ENCODE results near the gene PI3.

Gene PI3

GRCh38 chr20:45164906-45165305 lies 9.8 kb upstream of the PI3 start:
- Histone ChIP-seq H4K20me1 (ENCODE audit: insufficient read depth) (no peaks in the 10 kb centered on the region), H3K79me2 (ENCODE audit: insufficient read depth, low read depth) (no peaks in the 10 kb centered on the region), H3K4me2 (no peak overlapping the region), H3K4me3 (IDR thresholded peaks at IDR 0.05; ENCODE audit: insufficient read depth, low read depth, low read length) (no peak overlapping the region), H2AFZ (ENCODE audit: low read depth) (no peak overlapping the region), H3K27ac (no peak overlapping the region), H3K36me3 (ENCODE audit: insufficient read depth) (no peaks in the 10 kb centered on the region), H3K4me1 (ENCODE audit: low read depth, poor library complexity, severe bottlenecking) (no peaks in the 10 kb centered on the region), H3K9ac (no peak overlapping the region), H3K27me3 (ENCODE audit: insufficient read depth, low read depth) (no peaks in the 10 kb centered on the region)
- no peak for TF ChIP-seq CTCF (conservative IDR thresholded peaks at IDR 0.05; ENCODE audit: low read depth, low read length)

- H4K20me1 ChIP-seq (ENCODE audit: insufficient read depth), result no peaks in the 10 kb centered on the region
- H2AFZ ChIP-seq (ENCODE audit: low read depth), result no peak overlapping the region
- no peak overlapping the region for H3K27ac ChIP-seq
- H3K27me3 ChIP-seq (ENCODE audit: insufficient read depth, low read depth), result no peaks in the 10 kb centered on the region
- no peaks in the 10 kb centered on the region for H3K36me3 ChIP-seq (ENCODE audit: insufficient read depth)
- H3K9ac ChIP-seq, result no peak overlapping the region
- no peaks in the 10 kb centered on the region for H3K79me2 ChIP-seq (ENCODE audit: insufficient read depth, low read depth)
- H3K4me1 ChIP-seq (ENCODE audit: low read depth, poor library complexity, severe bottlenecking), result no peaks in the 10 kb centered on the region
- no peak overlapping the region for H3K4me3 ChIP-seq (IDR thresholded peaks at IDR 0.05; ENCODE audit: insufficient read depth, low read depth, low read length)
- H3K4me2 ChIP-seq, result no peak overlapping the region
- no peak for TF ChIP-seq CTCF (conservative IDR thresholded peaks at IDR 0.05; ENCODE audit: low read depth, low read length)
Observed at GRCh38 chr20:45173522-45173921, 1.2 kb upstream of the PI3 start.

- no peak for TF ChIP-seq CTCF (conservative IDR thresholded peaks at IDR 0.05; ENCODE audit: low read depth, low read length)
- Histone ChIP-seq H3K79me2 (ENCODE audit: insufficient read depth, low read depth) (no peaks in the 10 kb centered on the region), H3K4me2 (no peak overlapping the region), H3K4me1 (ENCODE audit: low read depth, poor library complexity, severe bottlenecking) (no peaks in the 10 kb centered on the region), H3K9ac (no peak overlapping the region), H4K20me1 (ENCODE audit: insufficient read depth) (no peaks in the 10 kb centered on the region), H2AFZ (ENCODE audit: low read depth) (no peak overlapping the region), H3K4me3 (IDR thresholded peaks at IDR 0.05; ENCODE audit: insufficient read depth, low read depth, low read length) (no peak overlapping the region), H3K27me3 (ENCODE audit: insufficient read depth, low read depth) (no peaks in the 10 kb centered on the region), H3K36me3 (ENCODE audit: insufficient read depth) (no peaks in the 10 kb centered on the region), H3K27ac (no peak overlapping the region)
Observed at GRCh38 chr20:45176526-45177267, 2.0 kb downstream of the PI3 start.

GRCh38 chr20:45179166-45179565 lies 4.5 kb downstream of the PI3 start:
- Histone ChIP-seq H3K79me2 (ENCODE audit: insufficient read depth, low read depth) (no peaks in the 10 kb centered on the region), H3K27me3 (ENCODE audit: insufficient read depth, low read depth) (no peaks in the 10 kb centered on the region), H3K36me3 (ENCODE audit: insufficient read depth) (no peaks in the 10 kb centered on the region), H3K9ac (no peak overlapping the region), H4K20me1 (ENCODE audit: insufficient read depth) (no peaks in the 10 kb centered on the region), H3K4me1 (ENCODE audit: low read depth, poor library complexity, severe bottlenecking) (no peaks in the 10 kb centered on the region), H3K4me3 (IDR thresholded peaks at IDR 0.05; ENCODE audit: insufficient read depth, low read depth, low read length) (no peak overlapping the region), H3K27ac (no peak overlapping the region), H2AFZ (ENCODE audit: low read depth) (no peak overlapping the region), H3K4me2 (no peak overlapping the region)
- no peak for TF ChIP-seq CTCF (conservative IDR thresholded peaks at IDR 0.05; ENCODE audit: low read depth, low read length)

Data from KMS-11 (cell line).